A549 (cell line): Measurements from ENCODE around the gene C1QC. TPM values are rescaled to one million over a fixed set of nuclear protein-coding genes. Genes with fewer than 3 reads are reported as not detected.

Experiments
- ATAC-seq, 2 experiments: fragments of 200-7000 bp in 1 of 2; fragments of >200 bp in 1 of 2; cut with Nextera tagmentation in 1 of 2; cut with Tn5 transposase in 1 of 2; 3 replicates each; pipeline versions ENCODE4 v1.8.0 to v1.9.1; 2018 to 2020; ENCODE audit warnings: mild to moderate bottlenecking in 1 of 2, moderate library complexity in 1 of 2
- CTCF ChIA-PET: fragments of 300-600 bp; sonication (Branson Sonifier 250); formaldehyde crosslinking; extraction: SDS; loops from one replicate; lab custom pipeline; 2021; ENCODE audit warnings: antibody characterized with exemption, inconsistent platforms; lab: Yijun Ruan, JAX
- POLR2A ChIA-PET: fragments of 350-600 bp; formaldehyde crosslinking; extraction: SDS; loops from one replicate; lab custom pipeline; 2021; ENCODE audit warnings: antibody characterized with exemption, inconsistent platforms; lab: Yijun Ruan, JAX
- DNase-seq, 2 experiments: peaks; one replicate each; pipeline versions ENCODE4 v3.0.0 to v3.0.0-alpha.2; 2011 to 2016; ENCODE audit warnings: low read depth in 1 of 2, low spot score in 1 of 2
- FAIRE-seq: peaks from 2 replicates; lab custom pipeline; 2011; peaks lifted over from hg19 to GRCh38; lab: Jason Lieb, UNC
- H3K27ac ChIP-seq, 2 experiments: fragments of >200 bp; sonication (Bioruptor Twin); formaldehyde crosslinking; 3 replicates each; pipeline ENCODE4 v1.5.1; 2016 to 2017
- H3K4me1 ChIP-seq: fragments of >200 bp; sonication (Bioruptor Twin); formaldehyde crosslinking; 3 replicates; pipeline ENCODE4 v1.6.1; 2016
- H3K4me2 ChIP-seq: fragments of >200 bp; sonication (Bioruptor Twin); formaldehyde crosslinking; 3 replicates; pipeline ENCODE4 v1.6.1; 2016
- H3K4me3 ChIP-seq: fragments of >200 bp; sonication (Bioruptor Twin); formaldehyde crosslinking; 3 replicates; pipeline ENCODE4 v1.5.1; 2016
- H3K9me3 ChIP-seq: fragments of >200 bp; sonication (Bioruptor Twin); formaldehyde crosslinking; 3 replicates; pipeline ENCODE4 v1.6.1; 2016
- BHLHE40 ChIP-seq: IDR thresholded peaks from 2 replicates; pipeline ENCODE4 v1.6.1; 2012; ENCODE audit warnings: low read depth, low read length, inconsistent platforms
- CBX2 ChIP-seq: fragments of 200-600 bp; sonication (generic); IDR thresholded peaks from 2 replicates; pipeline ENCODE4 v1.6.1; 2016; ENCODE audit warnings: low read depth, mild to moderate bottlenecking, borderline replicate concordance
- CEBPB ChIP-seq, 2 experiments: fragments of >200 bp in 1 of 2; sonication (Bioruptor Twin) in 1 of 2; formaldehyde crosslinking in 1 of 2; IDR thresholded peaks; 2 replicates each; pipeline ENCODE4 v1.6.1; 2012 to 2016
- CHD4 ChIP-seq: fragments of 200-600 bp; sonication (generic); IDR thresholded peaks from 2 replicates; pipeline ENCODE4 v1.6.1; 2016; ENCODE audit warnings: antibody characterized with exemption, mild to moderate bottlenecking, borderline replicate concordance
- FOSB ChIP-seq: fragments of 250-450 bp; sonication (Bioruptor Pico); IDR thresholded peaks from 2 replicates; pipeline ENCODE4 v1.5.0; 2020; ENCODE audit warnings: mild to moderate bottlenecking, moderate library complexity
- FOSL2 ChIP-seq, 2 experiments: fragments of 450-650 bp in 1 of 2; fragments of >200 bp in 1 of 2; sonication (Bioruptor Twin) in 1 of 2; formaldehyde crosslinking; IDR thresholded peaks; 2 replicates each; pipeline versions ENCODE4 v1.5.0 to v1.6.1; 2016 to 2020; ENCODE audit warnings: mild to moderate bottlenecking in 1 of 2, moderate library complexity in 1 of 2
- FOXS1 ChIP-seq: fragments of 250-450 bp; sonication (Bioruptor Pico); IDR thresholded peaks from 2 replicates; pipeline ENCODE4 v1.5.0; 2020; ENCODE audit warnings: mild to moderate bottlenecking, moderate library complexity
- HDAC2 ChIP-seq: fragments of 200-600 bp; sonication (generic); IDR thresholded peaks from 2 replicates; pipeline ENCODE4 v1.6.1; 2016
- HOXA7 ChIP-seq: fragments of 250-450 bp; sonication (Bioruptor Pico); IDR thresholded peaks from 2 replicates; pipeline ENCODE4 v1.5.0; 2020; ENCODE audit warnings: mild to moderate bottlenecking, moderate library complexity
- JUN ChIP-seq, 2 experiments: fragments of >200 bp; sonication (Bioruptor Twin); formaldehyde crosslinking; IDR thresholded peaks; 2 replicates in 1 of 2; 3 replicates in 1 of 2; pipeline ENCODE4 v1.6.1; 2016 to 2017
- KDM5A ChIP-seq: fragments of 200-600 bp; sonication (generic); IDR thresholded peaks from 2 replicates; pipeline ENCODE4 v1.6.1; 2016; ENCODE audit warnings: antibody characterized with exemption, mild to moderate bottlenecking
- MAFK ChIP-seq: fragments of 450-650 bp; IDR thresholded peaks from 2 replicates; pipeline ENCODE4 v1.6.1; 2014; ENCODE audit not compliant: partially characterized antibody
- MAZ ChIP-seq: fragments of 150-350 bp; IDR thresholded peaks from 2 replicates; pipeline ENCODE4 v1.6.1; 2014; ENCODE audit warnings: antibody characterized with exemption, low read depth, low read length, borderline replicate concordance
- MYC ChIP-seq: IDR thresholded peaks from 2 replicates; pipeline ENCODE4 v1.6.1; 2012; ENCODE audit warnings: mild to moderate bottlenecking, inconsistent platforms, low read length, improper control_type of control experiment, borderline replicate concordance
- NFE2L2 ChIP-seq: fragments of 150-350 bp; conservative IDR thresholded peaks from 2 replicates; pipeline ENCODE4 v1.6.1; 2014; ENCODE audit warnings: low read length
- NR3C1 ChIP-seq: fragments of >200 bp; sonication (Bioruptor Twin); formaldehyde crosslinking; IDR thresholded peaks from 3 replicates; pipeline ENCODE4 v1.6.1; 2017
- PHF8 ChIP-seq: fragments of 200-600 bp; sonication (generic); IDR thresholded peaks from 2 replicates; pipeline ENCODE4 v1.6.1; 2016; ENCODE audit warnings: low read depth, mild to moderate bottlenecking, antibody characterized with exemption, moderate library complexity, borderline replicate concordance
- POLR2AphosphoS2 ChIP-seq: conservative IDR thresholded peaks from 2 replicates; pipeline ENCODE4 v1.6.1; 2012; ENCODE audit warnings: low read length, improper control_type of control experiment, inconsistent platforms
- RAD21 ChIP-seq, 2 experiments: fragments of >200 bp in 1 of 2; sonication (Bioruptor Twin) in 1 of 2; formaldehyde crosslinking in 1 of 2; IDR thresholded peaks in 1 of 2; conservative IDR thresholded peaks in 1 of 2; 2 replicates in 1 of 2; 3 replicates in 1 of 2; pipeline ENCODE4 v1.6.1; 2012 to 2018; ENCODE audit warnings: inconsistent platforms in 1 of 2
- RARB ChIP-seq: fragments of 250-450 bp; sonication (Bioruptor Pico); IDR thresholded peaks from 2 replicates; pipeline ENCODE4 v1.8.0; 2021; ENCODE audit warnings: mild to moderate bottlenecking, moderate library complexity
- RNF2 ChIP-seq: fragments of 200-600 bp; sonication (generic); IDR thresholded peaks from 2 replicates; pipeline ENCODE4 v1.6.1; 2016; ENCODE audit warnings: low read depth, mild to moderate bottlenecking, antibody characterized with exemption, moderate library complexity, borderline replicate concordance
- SMC3 ChIP-seq: fragments of >200 bp; sonication (Bioruptor Twin); formaldehyde crosslinking; IDR thresholded peaks from 3 replicates; pipeline ENCODE4 v1.6.1; 2018; ENCODE audit warnings: inconsistent platforms
- SREBF2 ChIP-seq: fragments of 450-650 bp; IDR thresholded peaks from 2 replicates; pipeline ENCODE4 v1.6.1; 2014; ENCODE audit warnings: mild to moderate bottlenecking, moderate library complexity
- TFCP2L1 ChIP-seq: fragments of 250-450 bp; sonication (Bioruptor Pico); IDR thresholded peaks from 2 replicates; pipeline ENCODE4 v1.5.0; 2021; ENCODE audit warnings: mild to moderate bottlenecking
- ZFP36 ChIP-seq: fragments of 450-650 bp; IDR thresholded peaks from 2 replicates; pipeline ENCODE4 v1.6.1; 2014; ENCODE audit warnings: borderline replicate concordance; ENCODE audit not compliant: partially characterized antibody
- ZNF302 ChIP-seq: fragments of 250-450 bp; sonication (Bioruptor Pico); IDR thresholded peaks from 2 replicates; pipeline ENCODE4 v1.9.0; 2021; ENCODE audit warnings: inconsistent platforms, mild to moderate bottlenecking, moderate library complexity
- ZSCAN20 ChIP-seq: fragments of 250-450 bp; sonication (Bioruptor Pico); IDR thresholded peaks from 2 replicates; pipeline ENCODE4 v1.8.0; 2022; ENCODE audit warnings: mild to moderate bottlenecking, moderate library complexity
- WGBS: methylation state at CpG from one replicate; pipeline ENCODE4 v1.1.6; 2017; ENCODE audit errors: missing lambda C conversion rate; 5-methylcytosine and 5-hydroxymethylcytosine counted together
- polyA plus RNA-seq, 4 experiments: library from polyadenylated mRNA; depleted of rRNA in 3 of 4; stranded (reverse); fragments of >200 nt; fragmentation: RNase III in 1 of 4; extraction: RNeasy Plus Mini Kit Qiagen cat#74134 plus additional on column Dnase treatment in 1 of 4; gene quantifications; 2 replicates in 3 of 4; 3 replicates in 1 of 4; pipeline ENCODE4 v1.2.3, GENCODE V29; 2011 to 2017
- TF ChIP-seq, protein P1 (sequence below): fragments of 150-350 bp; IDR thresholded peaks from 2 replicates; pipeline ENCODE4 v1.6.1; 2014; ENCODE audit warnings: low read depth, mild to moderate bottlenecking, low read length
- TF ChIP-seq, protein P2 (sequence below): fragments of >200 bp; sonication (Bioruptor Twin); formaldehyde crosslinking; IDR thresholded peaks from 3 replicates; pipeline ENCODE4 v1.6.1; 2016
- TF ChIP-seq, protein P3 (sequence below): fragments of 450-650 bp; IDR thresholded peaks from 2 replicates; pipeline ENCODE4 v1.6.1; 2014; ENCODE audit warnings: antibody characterized with exemption

The C1QC gene
- polyA plus RNA-seq, 2 of the 4 experiments (the other 2 are of a cell fraction), result not detected

DNA sequence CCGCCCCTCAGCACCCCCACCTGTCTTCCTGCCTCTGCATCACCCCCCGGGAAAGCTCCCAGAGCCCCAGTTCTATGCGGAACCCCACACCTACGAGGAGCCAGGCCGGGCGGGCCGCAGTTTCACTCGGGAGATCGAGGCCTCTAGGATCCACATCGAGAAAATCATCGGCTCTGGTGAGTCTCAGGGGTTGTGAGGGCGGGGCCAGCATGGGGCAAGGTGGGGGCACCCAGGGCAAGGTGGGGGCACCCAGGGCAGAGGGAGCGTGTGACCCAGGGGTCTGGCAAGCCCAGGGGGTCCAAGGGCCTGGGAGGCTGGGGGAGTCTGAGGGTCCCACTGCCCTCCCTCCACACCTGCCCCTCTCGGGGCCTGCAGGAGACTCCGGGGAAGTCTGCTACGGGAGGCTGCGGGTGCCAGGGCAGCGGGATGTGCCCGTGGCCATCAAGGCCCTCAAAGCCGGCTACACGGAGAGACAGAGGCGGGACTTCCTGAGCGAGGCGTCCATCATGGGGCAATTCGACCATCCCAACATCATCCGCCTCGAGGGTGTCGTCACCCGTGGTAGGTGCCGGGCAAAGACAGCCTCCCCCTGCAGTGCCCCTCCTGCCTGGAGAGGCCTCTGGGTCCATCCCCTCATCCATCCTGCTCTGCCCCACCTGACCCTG is 46.0 kb upstream of the C1QC start:
- TF ChIP-seq TFCP2L1 (CRISPR knock-in tag), result no peak
- CTCF ChIA-PET, result no interaction called here
- H3K4me1 ChIP-seq, result no peaks in the 10 kb centered on the region
- H3K27ac ChIP-seq, result no peak overlapping the region
- DNase-seq (no peak), FAIRE-seq (no peak), ATAC-seq (no peak)
- no peaks in the 10 kb centered on the region for H3K9me3 ChIP-seq
- H3K4me3 ChIP-seq, result no peak overlapping the region
- H3K4me2 ChIP-seq, result no peak overlapping the region
- 70% methylated on average over 2 of the region's 30 CpGs for WGBS
- POLR2A ChIA-PET, result no interaction called here

DNA sequence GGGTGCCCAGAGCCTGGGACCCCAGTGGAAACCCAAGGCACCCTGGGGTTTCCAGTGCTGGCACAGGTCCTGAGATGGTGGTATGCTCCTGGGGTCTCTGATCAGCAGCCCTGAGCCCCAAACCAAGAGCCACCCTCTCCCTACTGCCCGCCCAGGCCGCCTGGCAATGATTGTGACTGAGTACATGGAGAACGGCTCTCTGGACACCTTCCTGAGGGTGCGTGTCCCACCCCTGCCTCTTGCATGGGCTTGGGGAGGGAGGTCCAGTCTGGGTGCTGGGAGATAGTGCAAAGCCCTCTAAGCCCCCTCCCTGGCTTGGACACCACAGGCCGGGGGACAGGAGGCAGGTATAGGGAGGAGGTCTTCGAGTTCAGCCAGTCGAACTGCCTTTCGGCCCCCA is 45.4 kb upstream of the C1QC start:
- Histone ChIP-seq H3K27ac (no peak overlapping the region), H3K4me3 (no peak overlapping the region), H3K4me2 (no peak overlapping the region), H3K9me3 (no peaks in the 10 kb centered on the region), H3K4me1 (no peaks in the 10 kb centered on the region)
- DNase-seq (no peak), ATAC-seq (no peak), FAIRE-seq (no peak)
- CTCF ChIA-PET, result interaction anchor here (1.3 kb wide), 1 partner anchor 58 kb away, joined by 3 read pairs; no protein-coding TSS in a partner anchor
- 80% methylated on average over 1 of the region's 8 CpGs for WGBS
- no peak for TF ChIP-seq TFCP2L1 (CRISPR knock-in tag)
- TF ChIP-seq, protein P1, sequence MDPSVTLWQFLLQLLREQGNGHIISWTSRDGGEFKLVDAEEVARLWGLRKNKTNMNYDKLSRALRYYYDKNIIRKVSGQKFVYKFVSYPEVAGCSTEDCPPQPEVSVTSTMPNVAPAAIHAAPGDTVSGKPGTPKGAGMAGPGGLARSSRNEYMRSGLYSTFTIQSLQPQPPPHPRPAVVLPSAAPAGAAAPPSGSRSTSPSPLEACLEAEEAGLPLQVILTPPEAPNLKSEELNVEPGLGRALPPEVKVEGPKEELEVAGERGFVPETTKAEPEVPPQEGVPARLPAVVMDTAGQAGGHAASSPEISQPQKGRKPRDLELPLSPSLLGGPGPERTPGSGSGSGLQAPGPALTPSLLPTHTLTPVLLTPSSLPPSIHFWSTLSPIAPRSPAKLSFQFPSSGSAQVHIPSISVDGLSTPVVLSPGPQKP, result no peak
- TF ChIP-seq CBX2, result no peak
- no peak for TF ChIP-seq ZNF302 (CRISPR knock-in tag)
- no peak for TF ChIP-seq CHD4
- no peak for TF ChIP-seq POLR2AphosphoS2
- no peak for TF ChIP-seq ZSCAN20 (CRISPR knock-in tag)
- no peak for TF ChIP-seq JUN (IDR thresholded peaks at IDR 0.05)
- no peak for TF ChIP-seq RAD21 (conservative IDR thresholded peaks at IDR 0.05 in 1 of 2, IDR thresholded peaks at IDR 0.05 in 1 of 2)
- TF ChIP-seq HDAC2, result no peak
- TF ChIP-seq KDM5A, result no peak
- TF ChIP-seq, protein P2, sequence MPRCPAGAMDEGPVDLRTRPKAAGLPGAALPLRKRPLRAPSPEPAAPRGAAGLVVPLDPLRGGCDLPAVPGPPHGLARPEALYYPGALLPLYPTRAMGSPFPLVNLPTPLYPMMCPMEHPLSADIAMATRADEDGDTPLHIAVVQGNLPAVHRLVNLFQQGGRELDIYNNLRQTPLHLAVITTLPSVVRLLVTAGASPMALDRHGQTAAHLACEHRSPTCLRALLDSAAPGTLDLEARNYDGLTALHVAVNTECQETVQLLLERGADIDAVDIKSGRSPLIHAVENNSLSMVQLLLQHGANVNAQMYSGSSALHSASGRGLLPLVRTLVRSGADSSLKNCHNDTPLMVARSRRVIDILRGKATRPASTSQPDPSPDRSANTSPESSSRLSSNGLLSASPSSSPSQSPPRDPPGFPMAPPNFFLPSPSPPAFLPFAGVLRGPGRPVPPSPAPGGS, result no peak
- no peak for TF ChIP-seq FOXS1 (CRISPR knock-in tag)
- no peak for TF ChIP-seq ZFP36
- no peak for TF ChIP-seq PHF8
- POLR2A ChIA-PET, result no interaction called here

DNA sequence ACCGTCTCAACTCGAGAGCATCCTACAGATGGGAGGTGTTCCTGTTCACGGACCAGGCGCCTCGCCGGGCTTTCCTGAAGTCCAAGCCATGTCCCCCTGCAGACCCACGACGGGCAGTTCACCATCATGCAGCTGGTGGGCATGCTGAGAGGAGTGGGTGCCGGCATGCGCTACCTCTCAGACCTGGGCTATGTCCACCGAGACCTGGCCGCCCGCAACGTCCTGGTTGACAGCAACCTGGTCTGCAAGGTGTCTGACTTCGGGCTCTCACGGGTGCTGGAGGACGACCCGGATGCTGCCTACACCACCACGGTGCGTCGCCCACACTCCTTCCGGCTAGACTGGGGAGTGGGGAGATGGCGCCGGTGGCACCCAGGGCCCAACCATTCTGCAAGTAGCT is 44.7 kb upstream of the C1QC start:
- FAIRE-seq, result no peak
- ATAC-seq, result no peak; a peak in 2 of 6 replicates
- TF ChIP-seq NFE2L2 (no peak), CHD4 (no peak), FOSB (CRISPR knock-in tag) (no peak), CEBPB (IDR thresholded peaks at IDR 0.05) (no peak), HDAC2 (no peak), RARB (no peak), SMC3 (no peak), MAZ (no peak), MYC (no peak), BHLHE40 (no peak), ZFP36 (no peak), HOXA7 (CRISPR knock-in tag) (no peak), TFCP2L1 (CRISPR knock-in tag) (no peak), NR3C1 (no peak), SREBF2 (no peak), FOSL2 (IDR thresholded peaks at IDR 0.05) (no peak), FOSL2 (CRISPR knock-in tag; IDR thresholded peaks at IDR 0.05) (no peak), RNF2 (no peak), MAFK (no peak)
- TF ChIP-seq, protein P3, sequence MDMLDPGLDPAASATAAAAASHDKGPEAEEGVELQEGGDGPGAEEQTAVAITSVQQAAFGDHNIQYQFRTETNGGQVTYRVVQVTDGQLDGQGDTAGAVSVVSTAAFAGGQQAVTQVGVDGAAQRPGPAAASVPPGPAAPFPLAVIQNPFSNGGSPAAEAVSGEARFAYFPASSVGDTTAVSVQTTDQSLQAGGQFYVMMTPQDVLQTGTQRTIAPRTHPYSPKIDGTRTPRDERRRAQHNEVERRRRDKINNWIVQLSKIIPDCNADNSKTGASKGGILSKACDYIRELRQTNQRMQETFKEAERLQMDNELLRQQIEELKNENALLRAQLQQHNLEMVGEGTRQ, result no peak
- TF ChIP-seq, protein P1, result no peak
- TF ChIP-seq, all 56 proteins: peak for 0
- no peak overlapping the region for H3K4me3 ChIP-seq
- ChIA-PET CTCF (interaction anchor here (1.3 kb wide), 1 partner anchor 57 kb away, joined by 3 read pairs; no protein-coding TSS in a partner anchor), POLR2A (no interaction called here)
- H3K9me3 ChIP-seq, result no peaks in the 10 kb centered on the region
- H3K4me2 ChIP-seq, result no peak overlapping the region
- H3K27ac ChIP-seq, result no peak overlapping the region
- no peak for DNase-seq
- H3K4me1 ChIP-seq, result no peaks in the 10 kb centered on the region
- WGBS, result 24% methylated on average over 16 of the region's 24 CpGs
